Body of pancreas (tissue), 4 donors: Measurements from ENCODE around the gene APOB. TPM values are rescaled to one million over a fixed set of nuclear protein-coding genes. Genes with fewer than 3 reads are reported as not detected.

ENCODE experiments used
- ATAC-seq: fragments of 150-250 bp; one replicate; pipeline ENCODE4 v1.9.1; 2016
- DNase-seq, 4 donors: peaks; one replicate each; pipeline ENCODE4 v3.0.0-alpha.2; 2019
- H3K27ac ChIP-seq, 4 donors: fragments of 200-600 bp; sonication (generic); 1 replicate in 3 of 4; 2 replicates in 1 of 4; pipeline versions ENCODE4 v1.5.1 to v1.6.1; 2016 to 2019; ENCODE audit warnings: mild to moderate bottlenecking in 1 of 4, mixed read lengths in 1 of 4, moderate library complexity in 1 of 4
- H3K27me3 ChIP-seq, 2 donors: fragments of 200-600 bp; sonication (generic); one replicate each; pipeline ENCODE4 v1.6.0; 2016; ENCODE audit warnings: mild to moderate bottlenecking in 1 of 2
- H3K36me3 ChIP-seq, 2 donors: fragments of 200-600 bp; sonication (generic); replicated peaks in 1 of 2; 2 replicates each; pipeline ENCODE4 v1.5.1; 2016; ENCODE audit warnings: low read depth in 2 of 2; ENCODE audit not compliant: insufficient read depth in 1 of 2
- H3K4me1 ChIP-seq: fragments of 200-600 bp; sonication (generic); one replicate; pipeline ENCODE4 v1.6.0; 2016
- H3K4me3 ChIP-seq, 2 donors: fragments of 200-600 bp; sonication (generic); 1 replicate in 1 of 2; 2 replicates in 1 of 2; pipeline ENCODE4 v1.5.1; 2016 to 2019
- H3K9me3 ChIP-seq, 3 donors: fragments of 200-600 bp; sonication (generic); 1 replicate in 2 of 3; 2 replicates in 1 of 3; pipeline ENCODE4 v1.5.1; 2016
- CTCF ChIP-seq, 7 experiments: fragments of 450-650 bp in 4 of 7; fragments of 200-600 bp in 3 of 7; sonication (generic) in 3 of 7; IDR thresholded peaks; one replicate each; pipeline ENCODE4 v1.5.1; 2016 to 2019; ENCODE audit warnings: antibody characterized with exemption in 7 of 7
- POLR2A ChIP-seq, 3 donors: fragments of 450-650 bp; IDR thresholded peaks; one replicate each; pipeline ENCODE4 v1.6.1; 2016; ENCODE audit warnings: antibody characterized with exemption in 3 of 3, mild to moderate bottlenecking in 2 of 3
- whole genome bisulfite sequencing, 2 donors: methylation state at CpG; one replicate each; pipeline ENCODE4 v1.1.5; 2017; 5-methylcytosine and 5-hydroxymethylcytosine counted together
- intact Hi-C: fragments of 100-400 bp; cut with DNase I; formaldehyde crosslinking; loops from one replicate; pipeline ENCODE4 v1.15.1; 2023
- total RNA-seq, 2 donors: library from RNA; depleted of rRNA; stranded (reverse); fragments of >200 nt; gene quantifications; one replicate each; pipeline ENCODE4 v1.1.0, GENCODE V29; 2016

APOB gene
- total RNA-seq, 2 donors from 2014 or later: 0.66 to 0.78 TPM

- Histone ChIP-seq H3K9me3 (no peaks in the 10 kb centered on the region), H3K36me3 (no peaks in the 10 kb centered on the region), H3K27ac (no peak overlapping the region), H3K4me1 (no peaks in the 10 kb centered on the region), H3K27me3 (no peaks in the 10 kb centered on the region), H3K4me3 (no peak overlapping the region)
- intact Hi-C loops: no loop called here
- TF ChIP-seq POLR2A (IDR thresholded peaks at IDR 0.05) (no peak), CTCF (IDR thresholded peaks at IDR 0.05) (no peak)
- DNase-seq (no peak), ATAC-seq (no peak)
- WGBS, 2 donors: 67 to 77% methylated on average over 2 of the region's 2 CpGs
Observed at GRCh38 chr2:21067859-21068537, 24.1 kb upstream of the APOB start.

- H3K9me3 ChIP-seq: no peaks in the 10 kb centered on the region
- no peaks in the 10 kb centered on the region for H3K36me3 ChIP-seq
- intact Hi-C loops: no loop called here
- 25 to 35% methylated on average over 5 of the region's 5 CpGs for WGBS, 2 donors
- H3K4me1 ChIP-seq: no peaks in the 10 kb centered on the region
- DNase-seq (no peak), ATAC-seq (no peak)
- no peak overlapping the region for H3K4me3 ChIP-seq
- H3K27me3 ChIP-seq: no peaks in the 10 kb centered on the region
- TF ChIP-seq POLR2A (IDR thresholded peaks at IDR 0.05) (no peak), CTCF (IDR thresholded peaks at IDR 0.05) (no peak)
- H3K27ac ChIP-seq: no peak overlapping the region
Observed at GRCh38 chr2:21067125-21067524, 23.3 kb upstream of the APOB start.

GRCh38 chr2:21059885-21060610 is 16.2 kb upstream of the APOB start:
- WGBS, 2 donors: 63 to 84% methylated on average over 3 of the region's 3 CpGs
- no peak for ATAC-seq
- no peak for DNase-seq
- H3K9me3 ChIP-seq: no peaks in the 10 kb centered on the region
- no peaks in the 10 kb centered on the region for H3K4me1 ChIP-seq
- no peak overlapping the region for H3K4me3 ChIP-seq
- TF ChIP-seq POLR2A (IDR thresholded peaks at IDR 0.05): no peak
- TF ChIP-seq CTCF (IDR thresholded peaks at IDR 0.05): no peak
- no peaks in the 10 kb centered on the region for H3K27me3 ChIP-seq
- intact Hi-C loops: no loop called here
- no peaks in the 10 kb centered on the region for H3K36me3 ChIP-seq
- no peak overlapping the region for H3K27ac ChIP-seq

GRCh38 chr2:21057097-21057496 is 13.2 kb upstream of the APOB start:
- TF ChIP-seq CTCF (IDR thresholded peaks at IDR 0.05) (no peak), POLR2A (IDR thresholded peaks at IDR 0.05) (no peak)
- DNase-seq (no peak), ATAC-seq (no peak)
- intact Hi-C loops: no loop called here
- Histone ChIP-seq H3K36me3 (no peaks in the 10 kb centered on the region), H3K27me3 (no peaks in the 10 kb centered on the region), H3K4me1 (no peaks in the 10 kb centered on the region), H3K4me3 (no peak overlapping the region), H3K27ac (no peak overlapping the region), H3K9me3 (no peaks in the 10 kb centered on the region)
- WGBS, 2 donors: 76 to 81% methylated on average over 2 of the region's 2 CpGs
